ENCODE data around the gene KHDRBS2. TPM values are rescaled to one million over a fixed set of nuclear protein-coding genes. Genes with fewer than 3 reads are reported as not detected.

Gene KHDRBS2
- total RNA-seq, 4 donors from 2014 or later: 0.47 to 23.9 (median 3.0) TPM

GRCh38 chr6:61959196-61959595 lies 326.8 kb downstream of the KHDRBS2 start:
- Histone ChIP-seq H3K27ac (no peak overlapping the region), H3K4me1 (no peaks in the 10 kb centered on the region), H3K27me3 (no peaks in the 10 kb centered on the region), H3K9me3 (peaks cover 0 to 13% (median 0%) of the 10 kb centered on the region in 4 donors), H3K36me3 (no peaks in the 10 kb centered on the region), H3K4me3 (no peak overlapping the region)
- DNase-seq: no peak
- TF ChIP-seq POLR2A (IDR thresholded peaks at IDR 0.05): no peak
- no peak for TF ChIP-seq CTCF (IDR thresholded peaks at IDR 0.05)

GRCh38 chr6:61953851-61954250 lies 332.2 kb downstream of the KHDRBS2 start:
- no peak for DNase-seq
- H3K27ac ChIP-seq: no peak overlapping the region
- no peak for TF ChIP-seq POLR2A (IDR thresholded peaks at IDR 0.05)
- no peak for TF ChIP-seq CTCF (IDR thresholded peaks at IDR 0.05)

GRCh38 chr6:61951586-61951985 lies 334.4 kb downstream of the KHDRBS2 start:
- Histone ChIP-seq H3K4me3 (no peak overlapping the region), H3K36me3 (no peaks in the 10 kb centered on the region), H3K4me1 (no peaks in the 10 kb centered on the region), H3K9me3 (peaks cover 0 to 5% (median 0%) of the 10 kb centered on the region in 4 donors), H3K27ac (no peak overlapping the region), H3K27me3 (no peaks in the 10 kb centered on the region)
- no peak for TF ChIP-seq CTCF (IDR thresholded peaks at IDR 0.05)
- no peak for TF ChIP-seq POLR2A (IDR thresholded peaks at IDR 0.05)
- peak in 1 of 3 donors; percentile 45 for DNase-seq

More at GRCh38 chr6:61953851-61954250, 332.2 kb downstream of the KHDRBS2 start:
- Histone ChIP-seq H3K36me3 (no peaks in the 10 kb centered on the region), H3K4me3 (no peak overlapping the region), H3K4me1 (no peaks in the 10 kb centered on the region), H3K9me3 (peaks cover 0 to 13% (median 0%) of the 10 kb centered on the region in 4 donors), H3K27me3 (no peaks in the 10 kb centered on the region)

DNA sequence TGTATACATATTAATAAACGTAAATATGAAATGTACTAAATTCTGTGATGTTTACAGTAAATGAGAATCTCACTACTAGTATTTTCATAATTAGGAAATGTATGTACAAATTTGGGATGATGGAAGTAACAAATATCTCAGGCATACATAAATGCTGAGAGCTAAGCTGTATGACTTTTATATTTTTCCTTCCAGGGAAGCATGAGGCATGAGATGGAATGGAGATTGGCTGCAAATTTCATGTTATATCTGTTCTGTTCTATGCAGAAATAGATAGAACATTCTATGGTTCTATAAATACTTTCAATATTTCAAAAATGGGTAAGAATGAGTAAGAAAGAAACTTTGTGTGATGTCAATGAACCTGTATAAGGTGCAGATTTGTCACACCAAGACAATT lies 335.2 kb downstream of the KHDRBS2 start:
- H3K9me3 ChIP-seq: no peaks in the 10 kb centered on the region
- DNase-seq: no peak
- no peaks in the 10 kb centered on the region for H3K4me1 ChIP-seq
- no peak overlapping the region for H3K4me3 ChIP-seq
- no peak for TF ChIP-seq CTCF (IDR thresholded peaks at IDR 0.05)
- TF ChIP-seq POLR2A (IDR thresholded peaks at IDR 0.05): no peak
- H3K36me3 ChIP-seq: no peaks in the 10 kb centered on the region
- no peaks in the 10 kb centered on the region for H3K27me3 ChIP-seq
- no peak overlapping the region for H3K27ac ChIP-seq

DNA sequence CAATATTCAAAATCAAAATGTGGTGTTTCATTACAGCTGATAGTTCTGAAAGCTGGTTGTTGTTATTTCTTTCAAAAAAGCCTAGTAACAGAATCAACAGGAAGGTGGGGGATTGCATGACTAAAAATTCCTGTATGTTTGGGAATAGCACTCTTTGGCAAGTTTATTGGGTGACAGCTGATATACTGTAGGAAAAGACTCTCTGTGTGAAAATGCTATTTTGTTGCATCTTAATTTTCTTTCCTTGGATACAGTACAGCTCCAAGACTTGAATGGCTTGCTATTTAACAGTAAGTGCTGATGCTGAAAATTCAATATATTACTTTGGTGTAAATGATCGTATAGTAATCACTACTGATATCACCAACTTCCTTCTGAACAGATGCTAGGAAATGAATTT lies 336.1 kb downstream of the KHDRBS2 start:
- Histone ChIP-seq H3K9me3 (no peaks in the 10 kb centered on the region), H3K36me3 (no peaks in the 10 kb centered on the region), H3K4me3 (no peak overlapping the region), H3K27me3 (no peaks in the 10 kb centered on the region), H3K27ac (no peak overlapping the region), H3K4me1 (no peaks in the 10 kb centered on the region)
- DNase-seq: no peak
- TF ChIP-seq POLR2A (IDR thresholded peaks at IDR 0.05) (no peak), CTCF (IDR thresholded peaks at IDR 0.05) (no peak)

DNA sequence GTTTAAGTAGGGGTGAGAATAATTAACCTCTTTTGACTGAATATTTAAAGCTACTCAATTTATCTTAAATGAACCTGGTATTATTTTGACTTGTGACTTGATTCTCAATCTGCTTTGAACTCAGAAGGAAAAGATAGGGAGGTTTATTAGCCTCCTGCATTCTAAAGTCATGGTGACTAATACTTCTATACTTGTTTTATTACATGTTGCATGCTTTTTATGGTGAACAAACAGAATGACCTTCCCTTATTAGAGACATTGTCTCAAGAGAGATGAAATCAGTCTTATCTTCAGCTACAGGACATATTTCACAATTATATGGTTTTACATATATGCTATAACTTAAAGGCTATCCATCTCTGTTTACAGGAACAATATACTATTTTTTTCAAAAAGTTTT lies 336.9 kb downstream of the KHDRBS2 start:
- Histone ChIP-seq H3K4me3 (no peak overlapping the region), H3K27me3 (no peaks in the 10 kb centered on the region), H3K27ac (peak overlapping the region in 1 of 4 donors; percentile 31), H3K9me3 (no peaks in the 10 kb centered on the region), H3K36me3 (no peaks in the 10 kb centered on the region), H3K4me1 (no peaks in the 10 kb centered on the region)
- DNase-seq: no peak
- TF ChIP-seq POLR2A (IDR thresholded peaks at IDR 0.05) (no peak), CTCF (IDR thresholded peaks at IDR 0.05) (no peak)

Data from Peyer's patch (tissue), 4 donors.